ENCODE results near the gene CAPN2. TPM values are rescaled to one million over a fixed set of nuclear protein-coding genes. Genes with fewer than 3 reads are reported as not detected.
A peak's percentile ranks its signal among the peaks of the same experiment; 100 is the strongest.

The CAPN2 gene
- total and polyA plus RNA-seq, 9 donors, result 70.6 to 267 (median 171) TPM

- Histone ChIP-seq H3K27ac (no peak overlapping the region), H3K4me3 (no peak overlapping the region), H3K36me3 (no peaks in the 10 kb centered on the region), H3K4me1 (ENCODE audit: insufficient read depth) (no peaks in the 10 kb centered on the region), H3K27me3 (no peaks in the 10 kb centered on the region), H3K9me3 (no peaks in the 10 kb centered on the region)
- intact Hi-C loops (cut with DNase I), result loop anchor here in 2 of 4 donors (10.0 kb wide), 2 partner anchors 544 to 594 kb away; no protein-coding TSS in a partner anchor
- WGBS, 3 donors, result 73 to 86% (median 84%) methylated on average over 6 of the region's 6 CpGs
- TF ChIP-seq, protein P1, sequence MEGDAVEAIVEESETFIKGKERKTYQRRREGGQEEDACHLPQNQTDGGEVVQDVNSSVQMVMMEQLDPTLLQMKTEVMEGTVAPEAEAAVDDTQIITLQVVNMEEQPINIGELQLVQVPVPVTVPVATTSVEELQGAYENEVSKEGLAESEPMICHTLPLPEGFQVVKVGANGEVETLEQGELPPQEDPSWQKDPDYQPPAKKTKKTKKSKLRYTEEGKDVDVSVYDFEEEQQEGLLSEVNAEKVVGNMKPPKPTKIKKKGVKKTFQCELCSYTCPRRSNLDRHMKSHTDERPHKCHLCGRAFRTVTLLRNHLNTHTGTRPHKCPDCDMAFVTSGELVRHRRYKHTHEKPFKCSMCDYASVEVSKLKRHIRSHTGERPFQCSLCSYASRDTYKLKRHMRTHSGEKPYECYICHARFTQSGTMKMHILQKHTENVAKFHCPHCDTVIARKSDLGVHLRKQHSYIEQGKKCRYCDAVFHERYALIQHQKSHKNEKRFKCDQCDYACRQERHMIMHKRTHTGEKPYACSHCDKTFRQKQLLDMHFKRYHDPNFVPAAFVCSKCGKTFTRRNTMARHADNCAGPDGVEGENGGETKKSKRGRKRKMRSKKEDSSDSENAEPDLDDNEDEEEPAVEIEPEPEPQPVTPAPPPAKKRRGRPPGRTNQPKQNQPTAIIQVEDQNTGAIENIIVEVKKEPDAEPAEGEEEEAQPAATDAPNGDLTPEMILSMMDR (IDR thresholded peaks at IDR 0.05), result no peak
- TF ChIP-seq EP300 (IDR thresholded peaks at IDR 0.05) (no peak), POLR2A (IDR thresholded peaks at IDR 0.05) (no peak)
- DNase-seq, result no peak
These were observed 33.5 kb upstream of the CAPN2 start for GRCh38 chr1:223678841-223679240.

GRCh38 chr1:223680188-223680587 lies 32.2 kb upstream of the CAPN2 start:
- Histone ChIP-seq H3K27me3 (no peaks in the 10 kb centered on the region), H3K9me3 (no peaks in the 10 kb centered on the region), H3K4me1 (ENCODE audit: insufficient read depth) (no peaks in the 10 kb centered on the region), H3K36me3 (no peaks in the 10 kb centered on the region), H3K4me3 (no peak overlapping the region), H3K27ac (no peak overlapping the region)
- WGBS, 3 donors, result 96 to 100% (median 97%) methylated on average over 2 of the region's 2 CpGs
- DNase-seq, result no peak
- TF ChIP-seq, protein P1 (IDR thresholded peaks at IDR 0.05), result no peak
- TF ChIP-seq POLR2A (IDR thresholded peaks at IDR 0.05), result no peak
- no peak for TF ChIP-seq EP300 (IDR thresholded peaks at IDR 0.05)
- intact Hi-C loops (cut with DNase I), result loop anchor here in 2 of 4 donors (5.0 to 10.0 kb wide), 4 partner anchors 315 to 885 kb away; partner anchors contain the start of gene SUSD4 (in 1 of the 2)

- Histone ChIP-seq H3K27ac (no peak overlapping the region), H3K27me3 (no peaks in the 10 kb centered on the region), H3K4me1 (ENCODE audit: insufficient read depth) (no peaks in the 10 kb centered on the region), H3K4me3 (no peak overlapping the region), H3K36me3 (no peaks in the 10 kb centered on the region), H3K9me3 (no peaks in the 10 kb centered on the region)
- intact Hi-C loops (cut with DNase I), result loop anchor here in 2 of 4 donors (5.0 to 10.0 kb wide), 4 partner anchors 318 to 888 kb away; partner anchors contain the start of gene SUSD4 (in 1 of the 2)
- 92 to 93% (median 92%) methylated on average over 3 of the region's 3 CpGs for WGBS, 3 donors
- no peak for DNase-seq
- no peak for TF ChIP-seq POLR2A (IDR thresholded peaks at IDR 0.05)
- TF ChIP-seq, protein P1 (IDR thresholded peaks at IDR 0.05), result no peak
- TF ChIP-seq EP300 (IDR thresholded peaks at IDR 0.05), result no peak
These were observed 29.8 kb upstream of the CAPN2 start for GRCh38 chr1:223682502-223682901.

- H3K4me3 ChIP-seq, result no peak overlapping the region
- no peaks in the 10 kb centered on the region for H3K9me3 ChIP-seq
- H3K36me3 ChIP-seq, result no peaks in the 10 kb centered on the region
- peak; percentile 53 to 76 (median 73) for DNase-seq
- TF ChIP-seq, protein P1 (IDR thresholded peaks at IDR 0.05), result peak; percentile 52 to 76 (median 66)
- TF ChIP-seq EP300 (IDR thresholded peaks at IDR 0.05) (no peak), POLR2A (IDR thresholded peaks at IDR 0.05) (no peak)
- H3K27me3 ChIP-seq, result no peaks in the 10 kb centered on the region
- no peak overlapping the region for H3K27ac ChIP-seq
- H3K4me1 ChIP-seq (ENCODE audit: insufficient read depth), result no peaks in the 10 kb centered on the region
- WGBS, 3 donors, result 59 to 69% (median 61%) methylated on average over 9 of the region's 9 CpGs
- intact Hi-C loops (cut with DNase I), result loop anchor here in 2 of 4 donors (5.0 to 10.0 kb wide), 4 partner anchors 319 to 889 kb away; partner anchors contain the start of gene SUSD4 (in 1 of the 2)
These were observed 28.5 kb upstream of the CAPN2 start for GRCh38 chr1:223683586-223684487.
